NCI-H82 (cell line): Measurements from ENCODE around the gene RYR3.

Source experiments
- DNase-seq: peaks from one replicate; lab custom pipeline; 2025; lab: John Stamatoyannopoulos, UW

The RYR3 gene

GRCh38 chr15:33384307-33384706, 73.5 kb downstream of the RYR3 start:
- no peak for DNase-seq

GRCh38 chr15:33392453-33392852, 81.7 kb downstream of the RYR3 start:
- no peak for DNase-seq

GRCh38 chr15:33393546-33393945, 82.8 kb downstream of the RYR3 start:
- no peak for DNase-seq

GRCh38 chr15:33395321-33395720, 84.6 kb downstream of the RYR3 start:
- DNase-seq = no peak

- no peak for DNase-seq
These were observed 85.1 kb downstream of the RYR3 start for GRCh38 chr15:33395846-33396245.

GRCh38 chr15:33396475-33396874, 85.7 kb downstream of the RYR3 start:
- no peak for DNase-seq

GRCh38 chr15:33398555-33398954, 87.8 kb downstream of the RYR3 start:
- no peak for DNase-seq

GRCh38 chr15:33400941-33401340, 90.2 kb downstream of the RYR3 start:
- DNase-seq = no peak

GRCh38 chr15:33402600-33402999, 91.8 kb downstream of the RYR3 start:
- no peak for DNase-seq

- no peak for DNase-seq
These were observed 94.3 kb downstream of the RYR3 start for GRCh38 chr15:33405096-33405495.

GRCh38 chr15:33411596-33412540, 101.1 kb downstream of the RYR3 start:
- DNase-seq = no peak

- no peak for DNase-seq
These were observed 108.9 kb downstream of the RYR3 start for GRCh38 chr15:33419701-33420100.

GRCh38 chr15:33424025-33424424, 113.3 kb downstream of the RYR3 start:
- no peak for DNase-seq

- no peak for DNase-seq
These were observed 114.4 kb downstream of the RYR3 start for GRCh38 chr15:33425142-33425541.

GRCh38 chr15:33430577-33430976, 119.8 kb downstream of the RYR3 start:
- no peak for DNase-seq

- no peak for DNase-seq
These were observed 123.1 kb downstream of the RYR3 start for GRCh38 chr15:33433821-33434220.

- DNase-seq = no peak
These were observed 127.6 kb downstream of the RYR3 start for GRCh38 chr15:33438396-33438795.

GRCh38 chr15:33440900-33441299, 130.1 kb downstream of the RYR3 start:
- DNase-seq = no peak

GRCh38 chr15:33442449-33442848, 131.7 kb downstream of the RYR3 start:
- no peak for DNase-seq

GRCh38 chr15:33443708-33444107, 132.9 kb downstream of the RYR3 start:
- no peak for DNase-seq

GRCh38 chr15:33445984-33446383, 135.2 kb downstream of the RYR3 start:
- DNase-seq = no peak

GRCh38 chr15:33448151-33448550, 137.4 kb downstream of the RYR3 start:
- DNase-seq = no peak

GRCh38 chr15:33448961-33449606, 138.3 kb downstream of the RYR3 start:
- DNase-seq = no peak
